AG10803 (cell line): Measurements from ENCODE around the gene ZFP42.

Experiments
- DNase-seq: peaks from one replicate; pipeline ENCODE4 v3.0.0; 2010; ENCODE audit warnings: low read depth
- H3K4me3 ChIP-seq: 2 replicates; pipeline ENCODE4 v1.5.1; 2011; ENCODE audit warnings: mild to moderate bottlenecking, low read length, control low read depth
- TF ChIP-seq, protein P1 (sequence below): conservative IDR thresholded peaks from 2 replicates; pipeline ENCODE4 v1.5.1; 2011; ENCODE audit warnings: mild to moderate bottlenecking, low read length, control low read depth, inconsistent platforms

Gene ZFP42

DNA sequence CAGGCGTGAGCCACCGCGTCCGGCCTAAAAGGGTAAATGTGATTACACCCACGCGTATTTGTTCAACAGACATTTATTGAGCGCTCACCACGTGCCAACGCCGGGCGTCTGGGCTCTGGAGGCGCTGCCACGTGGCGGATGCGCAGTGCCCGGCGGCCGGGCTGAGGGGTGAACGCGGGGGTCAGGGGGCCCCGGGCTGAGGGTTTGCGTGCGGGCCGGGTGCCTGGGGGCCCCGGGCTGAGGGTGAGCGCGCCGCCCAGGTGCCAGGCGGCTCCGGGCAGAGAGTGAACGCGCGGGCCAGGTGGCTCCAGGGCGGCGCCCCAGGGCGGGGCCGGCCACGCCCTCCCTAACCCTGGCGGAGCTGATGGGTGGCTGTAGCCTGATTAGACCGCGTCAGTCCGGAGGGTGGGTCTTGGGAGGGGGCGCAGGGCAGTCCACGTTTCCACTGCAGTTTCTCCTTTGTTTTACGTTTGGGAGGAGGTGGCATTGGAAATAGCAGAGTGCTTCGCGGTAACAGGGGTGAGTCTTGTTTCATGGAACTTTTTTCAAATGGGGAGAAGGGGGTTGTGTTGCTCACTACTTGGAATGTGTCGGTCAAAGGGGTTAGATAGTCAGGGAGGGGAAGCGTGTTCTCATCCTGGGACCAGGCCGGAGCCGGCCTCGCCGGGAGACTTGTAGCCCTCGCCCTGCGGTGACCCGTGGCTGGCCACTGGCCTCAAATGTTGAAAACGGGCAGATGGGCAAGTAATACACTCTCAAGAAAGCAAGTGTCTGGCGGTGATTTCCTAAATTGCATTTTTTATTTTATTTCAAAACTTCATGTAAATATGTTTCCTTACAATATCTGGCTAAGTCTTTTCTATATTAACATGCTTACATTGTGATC is at the start of gene ZFP42:
Gene ZFP42, plus strand, starts transcription at position 450 of the 886 bp plus-strand sequence. CDS start 7,037 bp downstream, outside the sequence.
- DNase-seq, result no peak
- H3K4me3 ChIP-seq, result no peak within 1 kb of the TSS
- TF ChIP-seq, protein P1, sequence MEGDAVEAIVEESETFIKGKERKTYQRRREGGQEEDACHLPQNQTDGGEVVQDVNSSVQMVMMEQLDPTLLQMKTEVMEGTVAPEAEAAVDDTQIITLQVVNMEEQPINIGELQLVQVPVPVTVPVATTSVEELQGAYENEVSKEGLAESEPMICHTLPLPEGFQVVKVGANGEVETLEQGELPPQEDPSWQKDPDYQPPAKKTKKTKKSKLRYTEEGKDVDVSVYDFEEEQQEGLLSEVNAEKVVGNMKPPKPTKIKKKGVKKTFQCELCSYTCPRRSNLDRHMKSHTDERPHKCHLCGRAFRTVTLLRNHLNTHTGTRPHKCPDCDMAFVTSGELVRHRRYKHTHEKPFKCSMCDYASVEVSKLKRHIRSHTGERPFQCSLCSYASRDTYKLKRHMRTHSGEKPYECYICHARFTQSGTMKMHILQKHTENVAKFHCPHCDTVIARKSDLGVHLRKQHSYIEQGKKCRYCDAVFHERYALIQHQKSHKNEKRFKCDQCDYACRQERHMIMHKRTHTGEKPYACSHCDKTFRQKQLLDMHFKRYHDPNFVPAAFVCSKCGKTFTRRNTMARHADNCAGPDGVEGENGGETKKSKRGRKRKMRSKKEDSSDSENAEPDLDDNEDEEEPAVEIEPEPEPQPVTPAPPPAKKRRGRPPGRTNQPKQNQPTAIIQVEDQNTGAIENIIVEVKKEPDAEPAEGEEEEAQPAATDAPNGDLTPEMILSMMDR, result no peak

DNA sequence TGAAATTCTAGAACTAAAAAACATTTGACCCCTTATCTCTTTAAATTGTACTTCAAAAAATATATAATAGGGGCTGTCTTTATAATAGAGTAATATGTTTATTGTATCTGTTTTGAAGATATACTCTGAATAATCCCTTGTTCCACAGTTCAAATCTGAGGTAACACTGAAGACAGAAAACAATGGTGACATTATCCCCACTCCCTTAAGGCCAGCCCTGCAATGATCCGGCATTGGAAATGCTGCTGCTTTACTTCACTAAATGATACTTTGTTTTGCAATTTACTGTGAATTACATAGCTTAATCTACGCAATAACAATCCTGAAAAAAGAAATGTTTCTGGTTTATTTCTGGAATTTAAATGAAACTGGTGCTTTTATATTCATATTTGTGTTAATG is 34.4 kb upstream of the ZFP42 start:
- TF ChIP-seq, protein P1, result no peak
- H3K4me3 ChIP-seq, result no peak overlapping the region
- no peak for DNase-seq

DNA sequence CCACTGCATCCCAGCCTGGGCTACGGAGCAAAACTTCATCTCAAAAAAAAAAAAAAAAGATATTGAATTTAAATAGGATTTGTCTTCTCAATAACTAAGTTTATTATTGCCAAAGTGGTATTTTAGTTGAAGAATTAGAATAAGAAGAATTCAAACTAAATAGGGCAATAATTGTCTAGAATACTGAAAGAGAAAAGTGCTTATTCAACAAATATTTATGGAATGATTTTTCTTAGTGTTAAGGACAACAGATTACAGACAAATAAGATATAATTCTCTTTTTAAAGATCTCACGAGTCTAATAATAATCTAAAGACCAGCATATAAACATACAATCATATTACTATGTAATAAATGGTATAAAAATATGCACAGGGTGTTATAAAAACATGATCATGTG is 33.6 kb upstream of the ZFP42 start:
- TF ChIP-seq, protein P1, result no peak
- no peak overlapping the region for H3K4me3 ChIP-seq
- DNase-seq, result no peak

DNA sequence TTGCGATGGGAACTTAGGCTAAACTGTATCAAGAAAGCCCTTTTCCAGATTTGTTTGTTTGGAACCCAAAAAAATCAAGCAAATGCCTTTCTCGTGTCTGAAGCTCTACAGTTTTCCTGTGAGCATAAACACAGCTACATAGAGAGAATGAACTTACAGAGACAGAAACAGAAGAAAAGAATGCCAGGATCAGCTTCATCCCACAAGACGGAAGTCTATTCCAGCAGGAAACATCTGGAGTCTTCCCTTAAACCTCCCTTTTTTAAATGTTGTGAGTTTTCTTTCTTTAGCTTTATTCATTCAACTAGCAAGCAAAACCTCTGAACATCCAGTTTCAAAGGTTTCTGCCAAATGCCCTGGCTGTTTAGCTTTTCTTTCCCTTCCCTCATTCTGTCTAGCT is 32.6 kb upstream of the ZFP42 start:
- TF ChIP-seq, protein P1, result no peak
- H3K4me3 ChIP-seq, result no peak overlapping the region
- DNase-seq, result no peak

DNA sequence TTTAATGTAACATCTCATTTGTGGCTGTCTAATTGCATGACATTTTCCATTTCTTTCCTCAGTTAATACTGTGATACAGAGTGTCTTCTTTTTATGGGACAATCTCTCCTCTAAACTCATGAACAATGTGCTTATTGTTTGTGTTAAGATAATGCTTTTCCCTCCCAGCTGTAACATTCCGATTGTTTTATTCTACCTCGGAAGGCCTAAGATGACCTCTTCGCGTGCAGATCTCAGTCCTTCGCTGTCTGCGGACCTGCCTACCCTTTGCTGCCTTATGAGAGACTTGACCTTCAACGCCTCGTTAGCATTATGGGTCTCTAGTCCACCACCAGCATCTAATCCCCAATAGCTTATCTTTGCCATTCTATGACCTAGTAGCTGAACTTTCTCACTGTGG is 29.8 kb upstream of the ZFP42 start:
- H3K4me3 ChIP-seq, result no peak overlapping the region
- TF ChIP-seq, protein P1, result no peak
- no peak for DNase-seq

DNA sequence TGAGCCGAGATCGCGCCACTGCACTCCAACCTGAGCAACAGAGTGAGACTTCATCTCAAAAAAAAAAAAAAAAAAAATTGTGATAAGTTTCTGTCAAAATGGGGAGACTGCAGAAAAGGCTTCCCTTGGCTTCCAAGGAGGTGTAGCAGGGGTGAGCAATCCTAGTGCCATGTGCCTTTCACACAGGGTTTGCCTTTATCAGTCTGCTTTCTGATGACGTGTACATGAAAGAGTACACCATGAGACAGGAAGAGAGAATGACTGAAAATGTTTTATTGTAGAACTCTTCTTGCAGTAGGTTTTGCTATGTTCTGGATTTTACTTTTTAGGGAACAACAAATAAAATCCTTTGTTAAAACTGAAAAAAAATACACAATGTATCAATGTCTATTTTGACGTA is 23.4 kb upstream of the ZFP42 start:
- H3K4me3 ChIP-seq, result no peak overlapping the region
- TF ChIP-seq, protein P1, result no peak
- no peak for DNase-seq

DNA sequence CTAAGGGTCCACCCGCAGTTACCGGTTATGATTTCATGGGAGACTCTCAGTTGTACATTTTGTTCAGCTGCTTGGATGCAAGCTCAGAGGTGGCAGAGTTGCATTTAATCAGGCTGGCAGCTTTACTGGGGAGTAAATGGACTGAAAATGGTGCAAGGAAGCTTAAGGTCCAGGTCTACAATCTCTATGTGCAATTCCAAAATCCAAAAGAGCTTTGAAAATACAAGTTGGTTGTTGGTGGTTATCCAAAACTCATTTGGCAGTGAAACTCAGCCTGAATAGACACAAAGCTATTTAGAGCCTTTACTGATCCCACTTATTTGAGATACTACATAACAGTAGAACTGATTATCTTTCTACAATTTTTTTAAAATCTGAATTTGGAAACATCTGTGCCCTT is 11.8 kb upstream of the ZFP42 start:
- DNase-seq, result no peak
- H3K4me3 ChIP-seq, result no peak overlapping the region
- TF ChIP-seq, protein P1, result no peak
